ENCODE results near the gene SMC5. TPM values are rescaled to one million over a fixed set of nuclear protein-coding genes. Genes with fewer than 3 reads are reported as not detected.
"Not testable (repeated sequence)": the region's sequence is repeated elsewhere in the genome, so short reads cannot be mapped to it uniquely, and the experiment has no call there.

SMC5 gene
- 10 to 100 TPM; 39.3 to 49.3 (median 43.5) TPM for polyA plus RNA-seq (ENCODE audit: insufficient read length in 3 of 3)

DNA sequence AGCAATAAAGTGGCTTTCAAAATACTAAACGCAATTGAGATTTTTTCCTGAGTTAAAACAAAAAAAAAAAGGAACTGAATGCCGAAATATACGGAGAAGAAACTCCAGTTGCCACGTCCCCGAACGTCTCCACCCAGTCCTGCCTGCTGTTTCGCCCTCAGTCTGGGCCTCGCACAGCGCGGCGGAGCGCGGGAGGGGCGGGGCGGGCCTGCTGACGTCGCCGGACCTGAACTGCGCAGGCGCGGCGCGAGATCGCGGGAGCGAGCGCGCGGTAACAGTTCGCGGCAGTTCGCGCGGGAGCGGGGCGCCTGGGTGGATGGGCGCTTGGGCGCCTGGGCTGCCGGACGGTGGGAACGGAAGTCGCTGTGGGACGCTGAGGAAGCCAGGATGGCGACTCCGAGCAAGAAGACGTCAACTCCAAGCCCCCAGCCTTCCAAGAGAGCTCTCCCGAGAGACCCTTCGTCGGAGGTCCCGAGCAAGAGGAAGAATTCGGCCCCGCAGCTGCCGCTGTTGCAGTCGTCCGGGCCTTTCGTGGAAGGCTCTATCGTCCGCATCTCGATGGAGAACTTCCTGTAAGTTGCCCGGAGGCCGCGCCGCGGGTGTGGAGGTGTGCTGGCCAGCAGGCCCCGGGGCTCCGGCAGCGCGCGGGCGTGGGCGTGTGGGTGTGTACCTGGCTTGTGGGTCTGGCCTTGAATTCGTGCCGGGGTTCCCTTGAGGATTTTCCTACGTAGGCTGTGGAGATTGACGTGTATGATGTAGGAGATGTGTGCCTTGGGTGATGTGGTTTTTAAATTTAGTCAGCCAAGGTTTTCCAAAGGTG lies at the start of gene SMC5:
SMC5 (plus strand) TSS at position 287 of the 820 bp plus-strand sequence; CDS start at position 388, 101 bp downstream.
- DNase-seq (ENCODE audit: low read depth in 3 of 3, low spot score in 2 of 3) = peak; percentile 81 to 82 (median 82)

DNA sequence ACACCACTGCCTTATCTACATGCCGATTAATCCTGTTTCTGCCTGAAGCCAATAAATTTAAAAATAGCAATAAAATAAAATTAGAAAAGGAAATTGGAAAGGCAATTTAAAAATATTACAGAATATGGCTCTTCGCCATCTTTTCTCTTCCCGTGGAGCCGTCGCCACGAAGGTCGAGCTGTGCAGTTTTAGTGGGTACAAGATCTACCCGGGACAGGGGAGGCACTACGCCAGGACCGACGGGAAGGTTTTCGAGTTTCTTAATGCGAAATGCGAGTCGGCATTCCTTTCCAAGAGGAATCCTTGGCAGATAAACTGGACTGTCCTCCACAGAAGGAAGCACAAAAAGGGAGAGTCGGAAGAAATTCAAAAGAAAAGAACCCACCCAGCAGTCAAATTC lies 41.7 kb upstream of the SMC5 start:
- DNase-seq (ENCODE audit: low read depth in 3 of 3, low spot score in 2 of 3) = no peak

DNA sequence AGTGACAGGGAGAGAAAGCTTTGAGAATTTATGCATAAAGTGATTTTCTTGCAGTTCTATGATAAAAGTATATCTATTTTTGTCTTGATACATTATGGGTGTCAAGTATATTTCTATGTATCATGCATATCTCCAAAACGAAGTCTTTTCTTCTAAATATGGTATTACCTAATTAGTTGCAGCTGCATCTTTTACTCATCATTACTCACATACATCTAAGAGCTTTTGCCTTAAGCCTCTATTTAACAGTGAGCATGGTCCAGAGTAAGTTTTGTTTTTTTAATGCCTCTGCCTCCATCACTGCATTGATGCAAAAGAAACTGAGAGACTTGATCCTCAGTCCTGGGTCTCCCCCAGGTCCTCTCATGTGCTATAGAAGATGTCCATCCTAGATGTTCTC lies 40.0 kb upstream of the SMC5 start:
- no peak for DNase-seq (ENCODE audit: low read depth in 3 of 3, low spot score in 2 of 3)

DNA sequence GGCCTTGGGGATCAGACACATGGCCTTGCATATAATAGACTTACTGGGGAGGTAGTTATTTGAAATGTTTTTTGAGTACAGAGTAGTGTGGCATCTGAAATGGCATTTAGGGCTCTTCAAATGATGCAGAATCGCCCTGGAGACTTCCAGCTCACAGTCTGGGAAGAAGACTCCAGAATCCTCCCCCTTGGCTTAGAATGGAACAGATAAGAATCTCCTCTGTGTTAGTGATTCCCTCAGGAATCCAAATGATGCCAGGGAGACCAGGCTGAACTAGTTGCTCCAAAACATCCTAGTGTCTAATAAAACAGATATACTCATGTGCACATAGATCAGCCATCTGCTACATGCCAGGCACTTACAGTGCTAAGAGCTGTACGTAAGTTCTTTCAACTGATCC lies 38.6 kb upstream of the SMC5 start:
- DNase-seq (ENCODE audit: low read depth in 3 of 3, low spot score in 2 of 3) = no peak

DNA sequence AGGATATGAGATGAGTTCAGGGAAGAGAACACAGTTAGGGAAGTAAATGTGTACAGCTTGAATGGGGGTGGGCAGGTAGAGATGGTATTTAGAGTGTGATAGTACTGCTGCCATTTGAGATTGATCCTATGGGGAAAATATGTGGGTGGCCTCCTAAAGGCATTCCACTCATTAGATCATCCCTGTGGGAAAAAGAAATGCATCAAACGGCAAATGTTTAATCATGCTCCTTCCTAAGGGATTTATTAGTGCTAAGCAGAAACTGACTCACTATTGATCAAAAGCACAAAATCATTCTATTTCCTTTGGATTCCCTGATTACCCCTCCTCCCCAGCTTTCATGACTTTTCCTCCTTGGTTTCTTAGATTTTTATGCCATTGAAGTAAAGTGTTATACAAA lies 36.4 kb upstream of the SMC5 start:
- DNase-seq (ENCODE audit: low read depth in 3 of 3, low spot score in 2 of 3) = no peak

DNA sequence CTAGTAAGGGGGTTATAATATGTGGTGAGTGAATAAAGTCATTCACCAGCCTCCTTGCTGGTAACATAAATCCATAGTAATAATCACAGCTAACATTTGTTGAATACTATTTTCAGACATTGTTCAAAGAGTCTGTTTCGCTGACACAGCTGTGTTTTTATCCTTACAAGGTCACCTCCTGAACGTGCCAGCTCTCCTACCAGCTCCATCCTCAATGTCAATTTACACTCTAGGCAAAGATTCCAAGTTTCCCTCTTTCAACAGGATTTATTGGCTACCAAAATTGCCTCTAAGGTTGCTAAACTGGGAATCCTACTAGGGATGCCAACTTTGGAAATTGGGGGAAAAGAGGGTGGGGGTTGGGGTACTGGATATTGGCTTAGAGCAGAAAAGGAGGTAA lies 30.7 kb upstream of the SMC5 start:
- DNase-seq (ENCODE audit: low read depth in 3 of 3, low spot score in 2 of 3) = no peak

DNA sequence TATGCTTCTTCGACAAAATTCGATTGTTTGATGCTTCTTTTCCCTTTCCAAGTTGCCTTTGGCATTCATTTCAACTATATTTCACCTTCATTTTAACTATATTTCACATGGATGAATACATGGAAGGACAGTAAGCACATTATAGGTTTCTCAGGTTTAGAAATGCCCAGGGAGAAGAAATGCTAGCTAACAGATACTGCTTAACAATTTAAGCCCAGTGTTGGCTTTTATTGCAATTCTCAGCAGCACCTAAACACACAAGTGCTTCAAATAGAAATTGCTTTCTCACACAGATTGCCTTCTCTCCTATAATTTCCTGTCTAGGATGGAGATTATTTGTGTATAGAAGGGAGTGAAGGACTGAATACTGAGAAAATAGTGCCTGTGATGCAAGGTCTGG lies 30.2 kb upstream of the SMC5 start:
- no peak for DNase-seq (ENCODE audit: low read depth in 3 of 3, low spot score in 2 of 3)

DNA sequence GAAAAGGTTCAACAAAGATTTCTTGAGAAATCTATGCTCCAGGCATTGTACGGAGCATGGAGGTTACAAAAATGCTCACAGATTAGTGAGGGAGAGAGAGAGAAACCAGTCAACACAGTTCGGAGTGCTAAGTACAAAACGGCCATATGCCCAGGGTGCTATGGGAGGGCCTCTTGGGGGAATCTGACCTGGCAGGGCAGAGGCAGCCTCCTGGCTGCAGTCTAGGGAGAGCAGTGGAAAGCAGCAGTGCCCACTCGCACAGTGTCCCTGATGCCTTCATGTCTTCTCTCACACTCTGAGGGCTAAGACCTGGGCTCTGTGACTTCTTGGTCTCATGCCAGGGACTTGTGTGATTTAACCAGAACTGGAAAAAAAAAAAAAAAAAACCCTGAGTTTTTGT lies 29.8 kb upstream of the SMC5 start:
- DNase-seq (ENCODE audit: low read depth in 3 of 3, low spot score in 2 of 3) = no peak

DNA sequence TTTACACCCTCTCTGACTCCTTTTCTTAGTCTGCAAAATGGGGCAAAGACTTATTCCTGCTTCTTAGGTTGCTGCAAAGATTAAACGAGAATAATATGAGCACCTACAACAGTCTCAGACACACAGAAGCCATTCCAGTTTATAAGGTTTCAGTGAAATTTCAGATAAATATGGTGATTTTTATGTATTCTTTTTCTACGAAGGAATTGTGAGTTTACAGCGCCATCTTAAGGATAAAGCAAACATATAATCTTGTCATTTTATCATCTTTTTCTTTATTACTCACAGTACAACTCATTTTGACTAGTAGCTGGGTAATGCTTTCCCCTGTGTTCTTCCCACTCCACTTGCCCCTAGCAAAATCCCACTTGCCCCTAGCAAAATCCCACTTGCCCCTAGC lies 29.2 kb upstream of the SMC5 start:
- DNase-seq (ENCODE audit: low read depth in 3 of 3, low spot score in 2 of 3) = no peak

DNA sequence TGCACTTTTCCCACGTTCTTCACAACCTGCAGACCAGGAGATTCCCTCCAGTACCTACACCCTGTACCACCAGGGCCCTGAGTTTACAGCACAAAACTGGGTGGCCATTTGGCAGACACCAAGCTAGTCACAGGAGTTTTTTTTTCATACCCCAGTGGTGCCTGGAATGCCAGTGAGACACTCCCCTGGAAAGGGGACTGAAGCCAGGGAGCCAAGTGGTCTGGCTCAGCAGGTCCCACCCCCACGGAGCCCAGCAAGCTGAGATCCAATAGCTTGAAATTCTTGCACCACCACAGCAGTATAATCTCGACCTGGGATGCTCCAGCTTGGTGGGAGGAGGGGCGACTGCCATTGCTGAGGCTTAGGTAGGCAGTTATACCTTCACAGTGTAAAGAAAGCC lies 26.3 kb upstream of the SMC5 start:
- DNase-seq (ENCODE audit: low read depth in 3 of 3, low spot score in 2 of 3) = no peak

DNA sequence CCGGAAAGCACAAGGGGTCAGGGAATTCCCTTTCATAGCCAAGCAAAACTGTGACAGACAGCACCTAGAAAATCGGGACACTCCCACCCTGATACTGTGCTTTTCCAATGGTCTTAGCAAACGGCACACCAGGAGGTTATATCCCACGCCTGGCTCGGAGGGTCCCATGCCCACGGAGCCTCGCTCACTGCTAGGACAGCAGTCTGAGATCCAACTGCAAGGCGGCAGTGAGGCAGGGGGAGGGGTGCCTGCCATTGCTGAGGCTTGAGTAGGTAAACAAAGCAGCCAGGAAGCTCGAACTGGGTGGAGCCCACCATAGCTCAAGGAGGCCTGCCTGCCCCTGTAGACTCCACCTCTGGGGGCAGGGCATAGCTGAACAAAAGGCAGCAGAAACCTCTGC lies 24.6 kb upstream of the SMC5 start:
- not testable (repeated sequence) for DNase-seq (ENCODE audit: low read depth in 3 of 3, low spot score in 2 of 3)

DNA sequence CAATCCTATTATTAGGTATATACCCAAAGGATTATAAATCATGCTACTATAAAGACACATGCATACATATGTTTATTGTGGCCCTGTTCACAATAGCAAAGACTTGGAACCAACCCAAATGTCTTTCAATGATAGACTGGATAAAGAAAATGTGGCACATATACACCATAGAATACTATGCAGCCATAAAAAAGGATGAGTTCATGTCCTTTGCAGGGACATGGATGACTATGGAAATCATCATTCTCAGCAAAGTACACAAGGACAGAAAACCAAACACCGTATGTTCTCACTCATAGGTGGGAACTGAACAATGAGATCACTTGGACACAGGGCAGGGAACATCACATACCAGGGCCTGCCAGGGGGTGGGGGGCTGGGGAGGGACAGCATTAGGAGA lies 12.8 kb upstream of the SMC5 start:
- DNase-seq (ENCODE audit: low read depth in 3 of 3, low spot score in 2 of 3) = not testable (repeated sequence)

DNA sequence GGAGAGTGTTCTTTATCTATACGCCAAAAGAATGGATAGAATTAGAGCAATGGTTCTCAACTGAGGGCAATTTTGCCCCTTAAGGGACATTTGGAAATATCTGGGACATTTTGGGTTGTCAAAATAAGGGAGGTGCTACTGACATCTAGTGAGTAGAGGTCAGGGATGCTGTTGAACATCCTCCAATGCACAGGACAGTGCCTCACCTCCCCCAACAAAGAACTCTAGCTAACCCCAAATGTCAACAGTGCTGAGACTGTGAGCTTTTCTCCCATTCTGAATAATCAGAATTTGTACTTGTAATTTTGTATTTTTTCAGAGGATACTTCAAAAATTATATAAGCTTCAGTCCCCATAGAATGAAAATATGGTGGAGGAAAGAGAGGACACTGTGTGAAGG lies 8.6 kb upstream of the SMC5 start:
- no peak for DNase-seq (ENCODE audit: low read depth in 3 of 3, low spot score in 2 of 3)

DNA sequence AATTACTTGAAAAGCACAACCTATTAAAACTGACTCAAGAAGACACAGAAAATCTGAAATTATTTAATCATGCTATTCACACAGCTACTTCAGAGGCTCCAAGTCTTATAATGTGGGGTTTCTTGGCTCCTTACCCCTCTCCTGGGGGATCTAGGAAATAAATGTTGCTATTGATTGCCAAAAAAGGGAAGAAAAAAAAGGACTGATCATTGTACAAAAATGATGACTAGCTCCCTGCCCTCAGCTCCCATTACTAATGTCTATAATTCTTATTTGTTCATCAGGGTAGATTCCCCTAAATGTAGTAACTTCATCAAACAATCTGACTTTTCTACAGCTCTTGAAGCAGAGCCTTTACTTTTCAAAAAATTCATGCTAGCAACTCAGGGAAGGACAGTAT lies 3.3 kb upstream of the SMC5 start:
- no peak for DNase-seq (ENCODE audit: low read depth in 3 of 3, low spot score in 2 of 3)

DNA sequence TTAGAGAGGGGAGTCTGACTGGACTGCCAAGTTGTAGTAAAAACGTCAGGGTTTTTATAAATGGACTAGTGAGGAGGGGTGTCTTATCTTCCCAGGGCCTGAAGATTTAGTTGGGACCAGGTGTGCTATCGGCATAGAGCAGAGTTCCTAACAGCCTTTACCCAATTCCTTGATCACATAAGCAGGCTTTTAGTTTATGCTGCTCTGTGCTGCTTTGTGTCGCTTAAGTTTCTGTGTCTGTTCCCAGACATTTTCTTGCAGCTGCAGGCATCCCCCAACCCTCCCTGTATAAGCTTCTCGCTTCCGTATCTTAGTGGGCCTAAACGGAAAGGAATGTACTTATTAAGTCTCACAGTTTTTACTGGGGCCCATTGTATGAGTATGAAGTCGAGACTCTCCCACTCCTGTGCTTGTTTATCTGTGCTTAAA lies 2.6 kb upstream of the SMC5 start:
- DNase-seq (ENCODE audit: low read depth in 3 of 3, low spot score in 2 of 3) = peak in 1 of 3 donors; percentile 15

DNA sequence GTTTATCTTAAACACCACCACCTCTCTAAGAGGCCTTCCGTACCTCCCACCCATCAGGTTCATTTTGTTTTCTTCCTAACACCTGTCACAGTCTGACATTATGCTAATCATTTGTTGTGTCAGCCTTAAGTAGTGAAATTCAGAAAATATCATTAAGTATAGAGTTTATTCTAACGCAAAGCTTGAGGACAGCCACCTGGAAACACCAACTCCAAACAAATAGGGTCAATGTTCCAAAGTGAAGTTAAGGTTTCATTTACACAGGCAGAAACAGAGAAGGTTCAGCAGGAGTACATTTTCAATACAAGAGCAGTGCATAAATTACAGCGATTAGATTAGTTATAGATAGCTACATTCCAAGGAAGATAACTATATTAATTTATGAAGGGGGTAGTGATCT lies 1.3 kb upstream of the SMC5 start:
- DNase-seq (ENCODE audit: low read depth in 3 of 3, low spot score in 2 of 3) = no peak

DNA sequence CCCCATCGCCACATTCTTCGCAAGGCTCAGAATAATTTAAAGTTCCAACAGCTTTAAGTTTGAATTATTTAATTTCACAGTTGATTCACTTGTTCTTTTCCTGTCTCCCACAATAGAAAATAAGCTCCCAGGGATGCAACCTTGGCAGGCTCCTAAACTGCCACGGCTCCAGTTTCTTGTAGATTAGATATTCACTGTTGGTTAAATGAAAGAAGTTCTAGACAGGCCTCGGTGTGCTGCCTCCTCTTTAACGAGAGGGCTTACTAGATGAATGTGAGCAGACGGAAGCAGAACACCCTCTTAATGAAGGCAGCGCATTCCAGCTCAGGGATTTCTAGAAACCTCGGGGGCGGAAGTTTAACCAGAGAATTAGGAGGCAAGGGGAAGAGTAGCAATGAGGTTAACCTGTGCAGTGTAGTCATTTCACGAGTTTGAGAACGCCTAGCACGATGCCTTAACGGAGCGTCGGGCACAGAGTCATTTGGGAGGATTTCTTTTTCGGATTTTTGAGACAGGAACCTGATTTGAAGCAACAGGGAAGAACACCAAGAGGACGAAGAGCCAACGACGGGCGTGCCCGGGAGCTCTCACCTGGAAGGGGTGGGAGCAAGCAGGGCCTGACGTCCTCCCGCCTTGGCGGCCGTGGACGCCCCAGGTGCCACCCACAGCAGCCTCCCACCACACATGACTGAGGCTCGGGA lies 637 bp upstream of the SMC5 start:
- peak in 2 of 3 donors; percentile 44 to 55 for DNase-seq (ENCODE audit: low read depth in 3 of 3, low spot score in 2 of 3)

DNA sequence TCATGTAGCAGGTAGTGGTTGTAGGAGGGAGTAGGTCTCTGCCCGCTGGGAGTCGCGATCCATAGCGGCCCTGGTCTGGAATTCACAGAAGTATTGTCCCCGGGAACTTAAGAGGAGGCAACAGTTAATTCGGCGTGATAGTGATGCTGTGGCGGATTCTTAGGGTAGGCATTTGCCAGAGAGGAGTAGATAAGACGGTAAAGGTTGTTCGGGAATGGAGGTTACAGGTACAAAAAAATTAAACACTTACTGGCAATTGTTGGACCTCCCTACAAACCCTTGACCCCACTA lies 679 bp downstream of the SMC5 start:
- DNase-seq (ENCODE audit: low read depth in 3 of 3, low spot score in 2 of 3) = no peak

DNA sequence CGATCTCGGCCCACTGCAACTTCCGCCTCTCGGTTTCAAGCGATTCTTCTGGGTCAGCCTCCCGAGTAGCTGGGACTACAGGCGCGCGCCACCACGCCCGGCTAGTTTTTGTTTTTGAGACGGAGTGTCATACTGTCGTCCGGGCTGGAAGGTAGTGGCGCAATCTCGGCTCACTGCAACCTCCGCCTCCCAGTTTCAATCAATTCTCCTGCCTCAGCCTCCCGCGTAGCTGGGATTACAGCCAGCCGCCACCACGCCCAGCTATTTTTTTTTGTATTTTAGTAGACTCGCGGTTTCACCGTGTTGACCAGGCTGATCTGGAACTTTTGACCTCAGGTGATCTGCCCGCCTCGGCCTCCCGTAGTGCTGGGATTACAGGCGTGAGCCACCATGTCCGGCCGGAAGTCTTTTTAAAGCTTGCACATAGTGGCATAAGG lies 1.2 kb downstream of the SMC5 start:
- no peak for DNase-seq (ENCODE audit: low read depth in 3 of 3, low spot score in 2 of 3)

DNA sequence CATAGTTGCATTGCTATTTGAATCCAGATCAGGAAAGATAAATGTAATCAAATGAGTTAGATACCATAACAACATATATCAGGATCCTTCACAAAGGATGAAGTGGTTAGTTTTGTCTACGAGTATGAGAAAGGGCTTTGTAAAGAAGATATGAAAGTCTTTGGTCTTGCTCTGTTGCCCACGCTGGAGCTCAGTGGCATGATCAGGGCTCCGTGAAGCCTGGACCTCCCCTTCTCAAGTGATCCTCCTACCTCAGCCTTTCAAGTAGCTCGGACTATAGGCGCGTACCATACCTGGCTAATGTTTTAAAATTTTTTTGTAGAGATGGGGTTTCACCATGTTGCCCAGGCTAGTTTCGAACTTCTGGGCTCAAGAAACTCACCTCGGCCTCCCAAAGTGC lies 1.8 kb downstream of the SMC5 start:
- DNase-seq (ENCODE audit: low read depth in 3 of 3, low spot score in 2 of 3) = no peak

DNA sequence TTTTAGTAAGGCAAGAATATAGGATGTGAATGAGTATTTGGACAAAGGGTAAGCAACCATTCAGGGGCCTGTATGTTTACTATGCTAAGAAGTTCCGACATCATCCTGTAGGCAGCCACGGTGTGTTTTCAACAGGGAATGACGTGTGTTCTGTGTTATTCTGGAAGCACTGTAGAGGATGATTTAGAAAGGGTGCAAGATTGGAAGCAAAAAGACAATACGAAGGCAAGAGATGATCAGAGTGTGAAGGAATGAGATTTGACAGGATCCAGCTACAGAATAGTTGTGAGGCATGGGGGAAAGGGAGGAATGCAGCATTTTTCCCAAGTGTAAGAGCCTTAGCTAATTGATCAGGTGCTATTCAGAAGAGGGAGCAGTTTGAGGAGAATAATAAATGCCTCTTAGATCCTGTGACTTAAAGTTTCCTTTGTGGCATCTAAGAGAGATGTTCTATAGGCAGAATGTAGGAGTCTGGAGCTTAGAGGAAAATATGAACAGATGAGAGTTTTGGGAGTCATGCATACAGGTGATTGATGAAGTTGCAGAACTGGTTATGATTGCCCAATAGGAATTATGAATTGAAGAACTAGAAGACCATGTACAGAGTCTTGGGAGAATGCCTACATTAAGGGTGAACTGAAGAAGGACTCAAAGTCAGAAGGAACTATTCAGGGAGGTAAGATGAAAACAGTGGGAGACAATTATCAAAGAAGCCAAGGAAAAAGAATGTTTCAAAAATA lies 2.5 kb downstream of the SMC5 start:
- no peak for DNase-seq (ENCODE audit: low read depth in 3 of 3, low spot score in 2 of 3)

DNA sequence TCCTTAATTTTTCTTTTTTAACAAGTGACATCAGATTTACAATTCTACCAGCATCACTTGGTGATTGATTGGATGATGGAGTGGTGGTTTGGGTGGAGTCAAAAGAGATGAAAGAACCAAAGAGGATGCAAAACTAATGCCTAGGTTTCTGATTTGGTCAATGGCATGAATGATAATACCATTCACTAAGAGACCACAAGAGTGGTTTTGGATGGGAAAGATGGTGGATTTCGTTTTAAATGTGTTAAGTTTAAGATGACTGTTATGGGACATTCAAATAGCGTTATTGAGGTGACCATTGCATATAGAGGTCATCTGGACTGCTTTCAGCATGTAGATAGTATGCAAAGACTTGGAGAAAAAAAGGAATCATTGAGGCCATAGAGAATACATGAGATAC lies 3.6 kb downstream of the SMC5 start:
- no peak for DNase-seq (ENCODE audit: low read depth in 3 of 3, low spot score in 2 of 3)

Measured in right renal cortex interstitium (tissue), 3 donors.